ENCODE data around the gene SLC25A51. TPM values are rescaled to one million over a fixed set of nuclear protein-coding genes. Genes with fewer than 3 reads are reported as not detected.

Gene SLC25A51
- polyA plus RNA-seq, 2 of the 4 experiments (the other 2 are of a cell fraction), result 17.2 to 24.3 TPM

DNA sequence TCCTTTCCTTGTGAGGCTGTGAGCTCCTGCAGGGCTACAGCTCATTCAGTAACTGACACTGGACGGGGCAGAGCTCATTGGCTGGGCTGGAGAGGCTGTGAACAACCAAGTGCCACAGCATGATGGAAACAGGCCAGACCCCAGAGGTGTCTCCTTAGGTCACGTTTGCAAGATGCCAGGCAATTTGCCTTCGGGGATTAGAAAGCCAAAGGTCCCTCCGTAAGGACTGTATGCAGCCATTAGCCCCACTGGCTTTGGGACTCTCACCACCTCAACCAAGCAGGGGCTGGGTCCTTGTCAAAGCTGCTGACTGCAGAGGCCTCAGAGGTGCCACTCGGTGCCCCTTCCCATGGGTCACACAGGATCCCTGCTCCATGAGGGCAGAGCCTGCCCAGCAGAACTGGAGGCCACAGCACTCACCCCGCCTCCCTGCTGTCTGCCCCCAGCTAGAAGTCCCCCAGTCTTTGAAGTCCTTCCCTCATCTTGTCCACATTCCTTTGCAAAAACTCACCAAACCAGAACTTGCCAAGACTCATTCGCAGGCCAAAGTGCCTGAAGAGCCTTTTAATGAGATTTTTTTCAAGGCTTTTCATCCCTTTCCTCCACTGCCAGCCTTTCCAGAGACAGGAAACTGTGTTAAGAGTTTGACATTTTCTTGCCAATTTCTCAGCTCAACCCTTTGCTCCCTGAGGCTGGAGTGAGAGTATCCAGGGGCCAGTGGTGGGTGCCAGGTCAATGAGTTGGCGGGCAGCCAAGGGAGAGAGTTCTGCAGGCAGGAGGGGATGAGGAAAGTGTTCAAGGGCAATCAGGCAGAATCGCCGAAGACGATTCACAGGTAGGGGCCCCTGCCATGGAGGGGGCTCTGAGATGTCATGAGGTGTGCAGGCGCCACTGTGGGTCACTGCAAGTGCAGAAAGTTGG lies 39.7 kb upstream of the SLC25A51 start (continued):
- no peak for TF ChIP-seq MAZ (IDR thresholded peaks at IDR 0.05; ENCODE audit: borderline replicate concordance, low read depth, low read length)
- TF ChIP-seq EHF (CRISPR knock-in tag; IDR thresholded peaks at IDR 0.05), result no peak
- TF ChIP-seq TFCP2L1 (CRISPR knock-in tag; IDR thresholded peaks at IDR 0.05), result no peak
- TF ChIP-seq CHD4 (IDR thresholded peaks at IDR 0.05; ENCODE audit: borderline replicate concordance), result no peak
- TF ChIP-seq ZSCAN20 (CRISPR knock-in tag; IDR thresholded peaks at IDR 0.05), result no peak
- TF ChIP-seq, protein P1, sequence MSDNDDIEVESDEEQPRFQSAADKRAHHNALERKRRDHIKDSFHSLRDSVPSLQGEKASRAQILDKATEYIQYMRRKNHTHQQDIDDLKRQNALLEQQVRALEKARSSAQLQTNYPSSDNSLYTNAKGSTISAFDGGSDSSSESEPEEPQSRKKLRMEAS (IDR thresholded peaks at IDR 0.05), result 0 out of 2 replicates have a peak, but pooled peaks have one; percentile 13

DNA sequence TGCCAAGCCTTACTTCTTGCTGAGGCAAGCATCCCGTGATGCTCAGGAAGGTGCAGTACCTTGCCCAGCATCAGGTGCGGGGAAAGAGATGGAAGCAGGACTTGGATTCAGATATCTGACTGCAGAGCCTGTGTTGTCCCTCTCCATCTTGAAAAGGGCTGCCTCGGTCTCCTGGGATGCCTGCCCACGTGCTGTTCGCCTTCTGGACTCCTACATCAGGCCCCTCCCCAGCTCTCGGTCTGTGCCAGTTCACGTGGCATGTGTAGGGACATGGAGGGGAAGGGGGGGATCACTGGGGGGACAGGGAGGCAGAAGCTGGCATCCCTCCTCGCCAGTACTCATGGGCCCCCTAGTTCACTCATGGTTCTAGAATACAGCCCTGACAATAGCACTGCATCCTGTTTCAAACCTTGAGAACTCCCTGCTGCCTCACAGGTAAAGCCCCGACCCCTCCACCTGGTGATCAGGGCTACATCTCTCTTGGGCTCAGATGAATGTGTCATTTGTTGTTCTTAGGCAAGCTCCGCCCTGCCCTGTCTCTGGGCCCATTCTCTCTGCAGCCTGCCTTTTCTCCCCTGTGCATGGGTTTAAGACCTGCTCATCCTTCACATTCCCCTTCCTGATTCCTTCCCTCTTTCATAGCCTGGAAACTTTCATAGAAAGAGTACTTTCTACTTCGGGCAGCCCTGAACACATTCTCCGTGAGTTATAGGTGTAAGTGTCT lies 38.9 kb upstream of the SLC25A51 start:
- ChIA-PET CTCF (interaction anchor here (0.5 to 1.6 kb wide), 8 partner anchors 9 to 321 kb away, joined by 3 to 7 read pairs (median 3); partner anchors contain the start of gene SHB), POLR2A (no interaction called here)
- Histone ChIP-seq H3K27ac (peak overlapping the region; percentile 63 to 76; a peak in 5 of 6 replicates), H3K4me1 (peaks cover 68% of the 10 kb centered on the region), H3K4me3 (no peak overlapping the region), H3K4me2 (peak overlapping the region; percentile 57), H3K9me3 (no peaks in the 10 kb centered on the region)
- peak in 1 of 2 experiments; percentile 6; a peak in 1 of 6 replicates for ATAC-seq
- TF ChIP-seq, protein P2, sequence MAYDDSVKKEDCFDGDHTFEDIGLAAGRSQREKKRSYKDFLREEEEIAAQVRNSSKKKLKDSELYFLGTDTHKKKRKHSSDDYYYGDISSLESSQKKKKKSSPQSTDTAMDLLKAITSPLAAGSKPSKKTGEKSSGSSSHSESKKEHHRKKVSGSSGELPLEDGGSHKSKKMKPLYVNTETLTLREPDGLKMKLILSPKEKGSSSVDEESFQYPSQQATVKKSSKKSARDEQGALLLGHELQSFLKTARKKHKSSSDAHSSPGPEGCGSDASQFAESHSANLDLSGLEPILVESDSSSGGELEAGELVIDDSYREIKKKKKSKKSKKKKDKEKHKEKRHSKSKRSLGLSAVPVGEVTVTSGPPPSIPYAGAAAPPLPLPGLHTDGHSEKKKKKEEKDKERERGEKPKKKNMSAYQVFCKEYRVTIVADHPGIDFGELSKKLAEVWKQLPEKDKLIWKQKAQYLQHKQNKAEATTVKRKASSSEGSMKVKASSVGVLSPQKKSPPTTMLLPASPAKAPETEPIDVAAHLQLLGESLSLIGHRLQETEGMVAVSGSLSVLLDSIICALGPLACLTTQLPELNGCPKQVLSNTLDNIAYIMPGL (CRISPR knock-in tag; IDR thresholded peaks at IDR 0.05; ENCODE audit: borderline replicate concordance), result no peak
- TF ChIP-seq, protein P3, sequence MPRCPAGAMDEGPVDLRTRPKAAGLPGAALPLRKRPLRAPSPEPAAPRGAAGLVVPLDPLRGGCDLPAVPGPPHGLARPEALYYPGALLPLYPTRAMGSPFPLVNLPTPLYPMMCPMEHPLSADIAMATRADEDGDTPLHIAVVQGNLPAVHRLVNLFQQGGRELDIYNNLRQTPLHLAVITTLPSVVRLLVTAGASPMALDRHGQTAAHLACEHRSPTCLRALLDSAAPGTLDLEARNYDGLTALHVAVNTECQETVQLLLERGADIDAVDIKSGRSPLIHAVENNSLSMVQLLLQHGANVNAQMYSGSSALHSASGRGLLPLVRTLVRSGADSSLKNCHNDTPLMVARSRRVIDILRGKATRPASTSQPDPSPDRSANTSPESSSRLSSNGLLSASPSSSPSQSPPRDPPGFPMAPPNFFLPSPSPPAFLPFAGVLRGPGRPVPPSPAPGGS (IDR thresholded peaks at IDR 0.05), result no peak
- TF ChIP-seq, protein P4, sequence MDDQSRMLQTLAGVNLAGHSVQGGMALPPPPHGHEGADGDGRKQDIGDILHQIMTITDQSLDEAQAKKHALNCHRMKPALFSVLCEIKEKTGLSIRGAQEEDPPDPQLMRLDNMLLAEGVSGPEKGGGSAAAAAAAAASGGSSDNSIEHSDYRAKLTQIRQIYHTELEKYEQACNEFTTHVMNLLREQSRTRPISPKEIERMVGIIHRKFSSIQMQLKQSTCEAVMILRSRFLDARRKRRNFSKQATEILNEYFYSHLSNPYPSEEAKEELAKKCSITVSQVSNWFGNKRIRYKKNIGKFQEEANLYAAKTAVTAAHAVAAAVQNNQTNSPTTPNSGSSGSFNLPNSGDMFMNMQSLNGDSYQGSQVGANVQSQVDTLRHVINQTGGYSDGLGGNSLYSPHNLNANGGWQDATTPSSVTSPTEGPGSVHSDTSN (IDR thresholded peaks at IDR 0.05), result no peak
- TF ChIP-seq HDAC2 (IDR thresholded peaks at IDR 0.05) (no peak), HOXA7 (CRISPR knock-in tag; IDR thresholded peaks at IDR 0.05) (no peak), BHLHE40 (IDR thresholded peaks at IDR 0.05; ENCODE audit: low read depth, low read length) (no peak), MYC (IDR thresholded peaks at IDR 0.05; ENCODE audit: borderline replicate concordance, low read length) (no peak), CBX2 (IDR thresholded peaks at IDR 0.05; ENCODE audit: borderline replicate concordance, low read depth) (no peak), TFCP2L1 (CRISPR knock-in tag; IDR thresholded peaks at IDR 0.05) (no peak), KDM1A (IDR thresholded peaks at IDR 0.05; ENCODE audit: low read depth) (no peak), ZSCAN20 (CRISPR knock-in tag; IDR thresholded peaks at IDR 0.05) (no peak), HEYL (CRISPR knock-in tag; IDR thresholded peaks at IDR 0.05) (no peak)
- TF ChIP-seq, protein P5, sequence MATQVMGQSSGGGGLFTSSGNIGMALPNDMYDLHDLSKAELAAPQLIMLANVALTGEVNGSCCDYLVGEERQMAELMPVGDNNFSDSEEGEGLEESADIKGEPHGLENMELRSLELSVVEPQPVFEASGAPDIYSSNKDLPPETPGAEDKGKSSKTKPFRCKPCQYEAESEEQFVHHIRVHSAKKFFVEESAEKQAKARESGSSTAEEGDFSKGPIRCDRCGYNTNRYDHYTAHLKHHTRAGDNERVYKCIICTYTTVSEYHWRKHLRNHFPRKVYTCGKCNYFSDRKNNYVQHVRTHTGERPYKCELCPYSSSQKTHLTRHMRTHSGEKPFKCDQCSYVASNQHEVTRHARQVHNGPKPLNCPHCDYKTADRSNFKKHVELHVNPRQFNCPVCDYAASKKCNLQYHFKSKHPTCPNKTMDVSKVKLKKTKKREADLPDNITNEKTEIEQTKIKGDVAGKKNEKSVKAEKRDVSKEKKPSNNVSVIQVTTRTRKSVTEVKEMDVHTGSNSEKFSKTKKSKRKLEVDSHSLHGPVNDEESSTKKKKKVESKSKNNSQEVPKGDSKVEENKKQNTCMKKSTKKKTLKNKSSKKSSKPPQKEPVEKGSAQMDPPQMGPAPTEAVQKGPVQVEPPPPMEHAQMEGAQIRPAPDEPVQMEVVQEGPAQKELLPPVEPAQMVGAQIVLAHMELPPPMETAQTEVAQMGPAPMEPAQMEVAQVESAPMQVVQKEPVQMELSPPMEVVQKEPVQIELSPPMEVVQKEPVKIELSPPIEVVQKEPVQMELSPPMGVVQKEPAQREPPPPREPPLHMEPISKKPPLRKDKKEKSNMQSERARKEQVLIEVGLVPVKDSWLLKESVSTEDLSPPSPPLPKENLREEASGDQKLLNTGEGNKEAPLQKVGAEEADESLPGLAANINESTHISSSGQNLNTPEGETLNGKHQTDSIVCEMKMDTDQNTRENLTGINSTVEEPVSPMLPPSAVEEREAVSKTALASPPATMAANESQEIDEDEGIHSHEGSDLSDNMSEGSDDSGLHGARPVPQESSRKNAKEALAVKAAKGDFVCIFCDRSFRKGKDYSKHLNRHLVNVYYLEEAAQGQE (IDR thresholded peaks at IDR 0.05), result no peak
- TF ChIP-seq, protein P6, sequence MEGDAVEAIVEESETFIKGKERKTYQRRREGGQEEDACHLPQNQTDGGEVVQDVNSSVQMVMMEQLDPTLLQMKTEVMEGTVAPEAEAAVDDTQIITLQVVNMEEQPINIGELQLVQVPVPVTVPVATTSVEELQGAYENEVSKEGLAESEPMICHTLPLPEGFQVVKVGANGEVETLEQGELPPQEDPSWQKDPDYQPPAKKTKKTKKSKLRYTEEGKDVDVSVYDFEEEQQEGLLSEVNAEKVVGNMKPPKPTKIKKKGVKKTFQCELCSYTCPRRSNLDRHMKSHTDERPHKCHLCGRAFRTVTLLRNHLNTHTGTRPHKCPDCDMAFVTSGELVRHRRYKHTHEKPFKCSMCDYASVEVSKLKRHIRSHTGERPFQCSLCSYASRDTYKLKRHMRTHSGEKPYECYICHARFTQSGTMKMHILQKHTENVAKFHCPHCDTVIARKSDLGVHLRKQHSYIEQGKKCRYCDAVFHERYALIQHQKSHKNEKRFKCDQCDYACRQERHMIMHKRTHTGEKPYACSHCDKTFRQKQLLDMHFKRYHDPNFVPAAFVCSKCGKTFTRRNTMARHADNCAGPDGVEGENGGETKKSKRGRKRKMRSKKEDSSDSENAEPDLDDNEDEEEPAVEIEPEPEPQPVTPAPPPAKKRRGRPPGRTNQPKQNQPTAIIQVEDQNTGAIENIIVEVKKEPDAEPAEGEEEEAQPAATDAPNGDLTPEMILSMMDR (IDR thresholded peaks at IDR 0.05), result no peak
- WGBS (ENCODE audit: missing lambda C conversion rate), result 91% methylated on average over 12 of the region's 12 CpGs
- no peak for DNase-seq (ENCODE audit: low read depth in 1 of 2, low spot score in 1 of 2)
- FAIRE-seq, result no peak

Measured in A549 (cell line).